ENCODE data around the gene TBC1D26.
"Not testable (repeated sequence)": the region's sequence is repeated elsewhere in the genome, so short reads cannot be mapped to it uniquely, and the experiment has no call there.

The TBC1D26 gene

DNA sequence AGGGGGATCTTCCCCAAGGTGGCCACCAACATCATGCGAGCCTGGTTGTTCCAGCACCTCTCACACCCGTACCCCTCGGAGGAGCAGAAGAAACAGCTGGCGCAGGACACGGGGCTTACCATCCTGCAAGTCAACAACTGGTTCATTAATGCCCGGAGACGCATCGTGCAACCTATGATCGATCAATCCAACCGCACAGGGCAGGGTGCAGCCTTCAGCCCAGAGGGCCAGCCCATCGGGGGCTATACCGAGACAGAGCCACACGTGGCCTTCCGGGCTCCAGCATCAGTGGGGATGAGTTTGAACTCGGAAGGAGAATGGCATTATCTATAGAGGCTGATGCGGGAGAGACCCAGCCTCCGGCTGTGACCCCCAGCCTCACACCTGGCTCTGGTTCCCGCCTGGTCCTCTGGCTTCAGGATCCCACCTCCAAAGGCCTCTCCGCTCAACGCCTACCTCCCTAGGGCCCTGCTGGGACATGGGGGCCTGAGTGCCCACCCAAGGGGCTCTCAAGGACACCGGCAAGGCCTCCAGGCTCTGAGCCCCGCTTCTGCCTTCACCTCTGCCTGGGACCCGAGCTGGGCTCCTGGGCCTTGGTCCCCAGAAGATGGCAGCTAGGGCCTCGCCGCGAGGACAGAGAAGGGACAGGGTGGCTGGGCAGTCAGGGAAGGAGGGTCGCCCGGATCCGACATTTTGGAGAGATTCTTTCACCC, 55.4 kb downstream of the TBC1D26 start:
- not testable (repeated sequence) for H3K9me3 ChIP-seq (ENCODE audit: low read length); H3K27me3 ChIP-seq (ENCODE audit: control insufficient read depth in 1 of 2, insufficient read depth in 2 of 2, low read length in 2 of 2); H3K36me3 ChIP-seq (ENCODE audit: insufficient read depth, low read length); H3K9ac ChIP-seq (ENCODE audit: low read length); H3K4me1 ChIP-seq (ENCODE audit: insufficient read depth, low read length); H3K4me3 ChIP-seq (ENCODE audit: low read depth in 1 of 2, low read length in 2 of 2); H3K27ac ChIP-seq (ENCODE audit: low read depth, low read length)

DNA sequence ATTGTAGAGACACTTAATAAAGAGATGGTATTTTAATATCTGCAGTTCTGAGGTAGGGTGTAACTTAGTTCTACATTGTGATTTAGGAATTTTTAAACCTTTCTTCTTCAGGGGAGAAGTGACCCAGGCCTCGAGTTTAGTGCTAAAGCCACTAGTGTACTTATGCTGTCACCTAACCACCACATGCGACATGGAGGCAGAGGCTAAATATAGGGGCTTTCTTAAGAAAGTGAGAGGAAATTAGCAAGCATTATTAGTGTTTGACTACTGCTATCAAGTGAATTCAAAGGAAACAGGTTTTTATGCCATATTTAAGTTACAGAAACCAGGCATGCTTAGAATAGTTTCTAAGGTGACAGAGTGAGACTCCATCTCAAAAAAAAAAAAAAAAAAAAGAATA, 56.3 kb downstream of the TBC1D26 start:
- H3K36me3 ChIP-seq (ENCODE audit: insufficient read depth, low read length); H3K9me3 ChIP-seq (ENCODE audit: low read length); H3K27ac ChIP-seq (ENCODE audit: low read depth, low read length); H3K9ac ChIP-seq (ENCODE audit: low read length); H3K27me3 ChIP-seq (ENCODE audit: control insufficient read depth in 1 of 2, insufficient read depth in 2 of 2, low read length in 2 of 2); H3K4me1 ChIP-seq (ENCODE audit: insufficient read depth, low read length); H3K4me3 ChIP-seq (ENCODE audit: low read depth in 1 of 2, low read length in 2 of 2): not testable (repeated sequence)

Measured in muscle layer of colon (tissue), 2 donors.